22Rv1 (cell line): ENCODE measurements around the gene AOPEP.

ENCODE experiments used
- CTCF ChIP-seq: fragments of 450-650 bp; IDR thresholded peaks from 2 replicates; pipeline ENCODE4 v1.5.1; 2017; ENCODE audit warnings: mild to moderate bottlenecking
- ZFX ChIP-seq: fragments of 450-650 bp; IDR thresholded peaks from 2 replicates; pipeline ENCODE4 v1.6.1; 2017; ENCODE audit warnings: antibody characterized with exemption, borderline replicate concordance

GRCh38 chr9:95104980-95105379, 378.5 kb downstream of the AOPEP start:
- TF ChIP-seq CTCF (no peak), ZFX (no peak)
